MM.1S (cell line): Measurements from ENCODE around the gene CNR1.

Experiments used
- DNase-seq: peaks from one replicate; pipeline ENCODE4 v3.0.0-alpha.2; 2015
- H2AFZ ChIP-seq: fragments of 300-600 bp; sonication (generic); 2 replicates; pipeline ENCODE4 v1.6.0; 2016; ENCODE audit warnings: antibody characterized with exemption, low read length
- H3F3A ChIP-seq: fragments of 300-600 bp; sonication (generic); 2 replicates; pipeline ENCODE4 v1.6.1; 2016; ENCODE audit warnings: mild to moderate bottlenecking, antibody characterized with exemption, low read length, moderate library complexity, mixed read lengths; ENCODE audit not compliant: insufficient read depth
- H3K27ac ChIP-seq: fragments of 300-600 bp; sonication (generic); 2 replicates; pipeline ENCODE4 v1.5.1; 2016; ENCODE audit warnings: mild to moderate bottlenecking, low read length
- H3K27me3 ChIP-seq: fragments of 300-600 bp; sonication (generic); replicated peaks from 2 replicates; pipeline ENCODE4 v1.6.0; 2016; ENCODE audit warnings: low read length; ENCODE audit not compliant: insufficient read depth
- H3K36me3 ChIP-seq: fragments of 300-600 bp; sonication (generic); replicated peaks from 2 replicates; pipeline ENCODE4 v1.6.1; 2016; ENCODE audit warnings: mild to moderate bottlenecking, low read length, mixed read lengths; ENCODE audit not compliant: insufficient read depth
- H3K4me1 ChIP-seq: fragments of 300-600 bp; sonication (generic); 2 replicates; pipeline ENCODE4 v1.6.1; 2016; ENCODE audit warnings: low read length, mixed read lengths
- H3K4me2 ChIP-seq: fragments of 300-600 bp; sonication (generic); 2 replicates; pipeline ENCODE4 v1.6.0; 2016; ENCODE audit warnings: low read depth, low read length
- H3K4me3 ChIP-seq: fragments of 300-600 bp; sonication (generic); 2 replicates; pipeline ENCODE4 v1.5.1; 2016; ENCODE audit warnings: low read length, mixed read lengths
- H3K79me2 ChIP-seq: fragments of 300-600 bp; sonication (generic); 2 replicates; pipeline ENCODE4 v1.6.1; 2016; ENCODE audit warnings: mixed run types, low read length, mixed read lengths
- H3K9ac ChIP-seq: fragments of 300-600 bp; sonication (generic); 2 replicates; pipeline ENCODE4 v1.6.1; 2016; ENCODE audit warnings: low read length, mixed read lengths
- H3K9me2 ChIP-seq: fragments of 300-600 bp; sonication (generic); replicated peaks from 2 replicates; pipeline ENCODE4 v1.6.1; 2016; ENCODE audit warnings: mild to moderate bottlenecking, low read length, mixed read lengths; ENCODE audit not compliant: insufficient read depth
- H3K9me3 ChIP-seq: fragments of 300-600 bp; sonication (generic); replicated peaks from 2 replicates; pipeline ENCODE4 v1.6.1; 2016; ENCODE audit warnings: mild to moderate bottlenecking, low read length, mixed read lengths; ENCODE audit not compliant: insufficient read depth
- H4K20me1 ChIP-seq: fragments of 300-600 bp; sonication (generic); 2 replicates; pipeline ENCODE4 v1.6.1; 2016; ENCODE audit warnings: mild to moderate bottlenecking, low read length, moderate library complexity, mixed read lengths; ENCODE audit not compliant: insufficient read depth
- EZH2 ChIP-seq: fragments of 300-600 bp; sonication (generic); optimal IDR thresholded peaks from 2 replicates; pipeline ENCODE3; 2017; ENCODE audit warnings: low read depth, mild to moderate bottlenecking, antibody characterized with exemption, low read length, mixed read lengths
- EZH2phosphoT487 ChIP-seq: fragments of 300-600 bp; sonication (generic); IDR thresholded peaks from 2 replicates; pipeline ENCODE4 v1.6.1; 2018; ENCODE audit warnings: antibody characterized with exemption, low read length
- TF ChIP-seq, protein P1 (sequence below): fragments of 300-600 bp; sonication (generic); IDR thresholded peaks from 2 replicates; pipeline ENCODE4 v1.5.1; 2016; ENCODE audit warnings: antibody characterized with exemption, low read length, mixed read lengths

Gene CNR1

DNA sequence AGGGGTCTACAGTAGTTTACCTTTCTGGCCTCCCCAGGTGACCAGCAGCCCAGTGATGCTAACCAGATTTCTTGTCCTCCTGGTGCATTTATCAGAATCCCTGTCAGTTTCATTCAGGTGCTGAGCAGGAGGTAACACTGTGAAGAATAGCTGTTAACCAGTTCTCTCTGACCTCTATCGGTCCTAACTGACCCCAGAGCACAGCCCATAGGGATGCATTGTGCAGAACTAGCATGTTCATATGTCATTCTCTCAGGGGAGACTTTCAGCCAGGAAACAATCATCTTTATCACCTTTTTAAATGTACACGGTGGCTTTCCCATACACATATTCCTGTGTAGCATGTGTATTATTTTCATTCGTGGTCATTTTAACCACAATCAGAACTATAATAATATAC lies 49.9 kb downstream of the CNR1 start:
- no peaks in the 10 kb centered on the region for H3K9me2 ChIP-seq
- no peaks in the 10 kb centered on the region for H3F3A ChIP-seq
- no peak overlapping the region for H3K9ac ChIP-seq
- no peak overlapping the region for H2AFZ ChIP-seq
- H3K4me1 ChIP-seq = no peaks in the 10 kb centered on the region
- H3K27ac ChIP-seq = no peak overlapping the region
- H4K20me1 ChIP-seq = no peaks in the 10 kb centered on the region
- H3K4me3 ChIP-seq = no peak overlapping the region
- no peaks in the 10 kb centered on the region for H3K79me2 ChIP-seq
- H3K9me3 ChIP-seq = no peaks in the 10 kb centered on the region
- DNase-seq = no peak
- H3K4me2 ChIP-seq = no peak overlapping the region
- H3K36me3 ChIP-seq = no peaks in the 10 kb centered on the region
- no peak for TF ChIP-seq EZH2phosphoT487
- TF ChIP-seq, protein P1, sequence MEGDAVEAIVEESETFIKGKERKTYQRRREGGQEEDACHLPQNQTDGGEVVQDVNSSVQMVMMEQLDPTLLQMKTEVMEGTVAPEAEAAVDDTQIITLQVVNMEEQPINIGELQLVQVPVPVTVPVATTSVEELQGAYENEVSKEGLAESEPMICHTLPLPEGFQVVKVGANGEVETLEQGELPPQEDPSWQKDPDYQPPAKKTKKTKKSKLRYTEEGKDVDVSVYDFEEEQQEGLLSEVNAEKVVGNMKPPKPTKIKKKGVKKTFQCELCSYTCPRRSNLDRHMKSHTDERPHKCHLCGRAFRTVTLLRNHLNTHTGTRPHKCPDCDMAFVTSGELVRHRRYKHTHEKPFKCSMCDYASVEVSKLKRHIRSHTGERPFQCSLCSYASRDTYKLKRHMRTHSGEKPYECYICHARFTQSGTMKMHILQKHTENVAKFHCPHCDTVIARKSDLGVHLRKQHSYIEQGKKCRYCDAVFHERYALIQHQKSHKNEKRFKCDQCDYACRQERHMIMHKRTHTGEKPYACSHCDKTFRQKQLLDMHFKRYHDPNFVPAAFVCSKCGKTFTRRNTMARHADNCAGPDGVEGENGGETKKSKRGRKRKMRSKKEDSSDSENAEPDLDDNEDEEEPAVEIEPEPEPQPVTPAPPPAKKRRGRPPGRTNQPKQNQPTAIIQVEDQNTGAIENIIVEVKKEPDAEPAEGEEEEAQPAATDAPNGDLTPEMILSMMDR = no peak
- TF ChIP-seq EZH2 = no peak
- H3K27me3 ChIP-seq = no peaks in the 10 kb centered on the region

DNA sequence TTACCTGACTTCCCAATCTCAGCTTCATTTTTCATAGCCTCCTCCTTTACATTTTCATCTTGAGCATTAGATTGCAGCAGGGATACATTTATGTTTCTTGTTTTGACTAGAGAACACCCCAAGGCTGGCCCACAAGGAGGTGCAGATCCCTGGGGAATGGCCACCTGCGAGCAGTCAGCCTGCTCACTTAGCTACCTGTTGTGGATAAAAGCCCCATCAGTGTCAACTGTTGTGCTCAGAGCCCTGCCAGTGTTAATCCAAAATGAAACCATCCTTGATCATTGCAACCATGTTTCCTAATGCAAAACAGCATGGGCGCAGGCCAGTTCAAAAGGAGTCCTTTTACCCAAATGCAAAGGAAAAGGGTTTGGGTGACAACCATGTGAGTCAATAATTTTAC lies 50.8 kb downstream of the CNR1 start:
- Histone ChIP-seq H3K4me1 (no peaks in the 10 kb centered on the region), H3K4me3 (no peak overlapping the region), H3K9me2 (no peaks in the 10 kb centered on the region), H3K27me3 (no peaks in the 10 kb centered on the region), H3K27ac (no peak overlapping the region), H3F3A (no peaks in the 10 kb centered on the region), H2AFZ (no peak overlapping the region), H4K20me1 (no peaks in the 10 kb centered on the region), H3K4me2 (no peak overlapping the region), H3K9me3 (no peaks in the 10 kb centered on the region), H3K9ac (no peak overlapping the region), H3K36me3 (no peaks in the 10 kb centered on the region), H3K79me2 (no peaks in the 10 kb centered on the region)
- DNase-seq = no peak
- TF ChIP-seq EZH2phosphoT487 (no peak), EZH2 (no peak)
- TF ChIP-seq, protein P1 = no peak

DNA sequence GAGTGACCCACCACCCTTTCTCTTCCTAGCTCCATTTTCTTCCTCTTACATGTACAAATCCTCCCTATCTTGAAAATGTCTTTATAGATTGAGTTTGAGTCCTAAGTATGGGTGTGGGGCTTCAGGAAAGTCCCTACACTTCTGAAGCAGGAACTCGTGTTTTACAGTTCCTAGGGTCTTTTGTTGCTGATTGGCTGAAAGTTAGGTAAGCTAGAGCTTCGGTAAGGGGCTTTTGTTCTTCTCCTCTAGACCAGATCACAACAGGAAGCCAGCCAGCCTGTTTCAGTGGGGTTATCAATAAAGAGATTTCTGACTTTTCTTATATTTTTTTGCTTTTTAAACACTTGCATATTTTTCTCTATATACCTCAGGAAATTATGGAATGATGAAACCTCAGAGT lies 51.3 kb downstream of the CNR1 start:
- Histone ChIP-seq H3K79me2 (no peaks in the 10 kb centered on the region), H3K9ac (no peak overlapping the region), H2AFZ (no peak overlapping the region), H4K20me1 (no peaks in the 10 kb centered on the region), H3K4me3 (no peak overlapping the region), H3K9me2 (no peaks in the 10 kb centered on the region), H3K27ac (no peak overlapping the region), H3K9me3 (no peaks in the 10 kb centered on the region), H3K4me2 (no peak overlapping the region), H3K27me3 (no peaks in the 10 kb centered on the region), H3F3A (no peaks in the 10 kb centered on the region), H3K4me1 (no peaks in the 10 kb centered on the region), H3K36me3 (no peaks in the 10 kb centered on the region)
- no peak for DNase-seq
- TF ChIP-seq EZH2phosphoT487 = no peak
- TF ChIP-seq EZH2 = no peak
- TF ChIP-seq, protein P1 = no peak

DNA sequence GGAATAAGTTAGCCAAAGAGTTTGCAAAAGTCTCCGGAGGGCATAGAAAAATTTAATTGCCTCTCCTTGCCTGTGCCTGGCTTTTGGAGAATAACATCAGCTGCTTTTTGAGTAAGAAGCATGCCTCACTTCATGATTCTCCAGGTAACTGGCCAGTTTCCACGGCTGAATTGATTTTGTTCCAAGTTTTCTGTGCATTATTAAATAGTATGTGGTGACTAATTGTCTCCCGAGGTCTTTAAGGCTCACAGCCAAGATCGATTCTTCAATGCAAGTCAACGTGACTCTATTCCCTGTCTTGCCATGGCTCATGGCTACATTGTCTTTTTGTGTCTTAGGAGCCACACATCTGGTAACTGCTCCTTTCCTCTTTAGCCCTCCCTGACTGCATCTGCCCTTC lies 54.2 kb downstream of the CNR1 start:
- no peak overlapping the region for H3K27ac ChIP-seq

More for the DNA sequence above, 54.2 kb downstream of the CNR1 start:
- no peak overlapping the region for H3K4me3 ChIP-seq
- no peaks in the 10 kb centered on the region for H3K27me3 ChIP-seq
- no peaks in the 10 kb centered on the region for H3K9me3 ChIP-seq
- no peak for TF ChIP-seq EZH2
- TF ChIP-seq EZH2phosphoT487 = no peak
- TF ChIP-seq, protein P1 = no peak
- no peaks in the 10 kb centered on the region for H3K36me3 ChIP-seq
- H3K9ac ChIP-seq = no peak overlapping the region
- H3K4me2 ChIP-seq = no peak overlapping the region
- no peaks in the 10 kb centered on the region for H3K9me2 ChIP-seq
- no peak overlapping the region for H2AFZ ChIP-seq
- no peaks in the 10 kb centered on the region for H3F3A ChIP-seq
- no peaks in the 10 kb centered on the region for H4K20me1 ChIP-seq
- no peaks in the 10 kb centered on the region for H3K79me2 ChIP-seq
- no peaks in the 10 kb centered on the region for H3K4me1 ChIP-seq
- DNase-seq = no peak
